CD4-positive, alpha-beta T cell treated with Interleukin-15 for 4 hours (primary cell): ENCODE results near the gene COL6A5.

Source experiments
- DNase-seq: peaks from one replicate; pipeline ENCODE4 v3.0.0-alpha.2; 2020; ENCODE audit warnings: low spot score

The COL6A5 gene

GRCh38 chr3:130516645-130517512 lies 171.4 kb downstream of the COL6A5 start, which contains the start of gene COL6A6:
TSS of gene COL6A6 (plus strand) at chr3:130517177. CDS start at chr3:130560365, 43,188 bp downstream.
- no peak for DNase-seq

GRCh38 chr3:130517602-130518001 lies 172.1 kb downstream of the COL6A5 start:
- DNase-seq, result no peak

- DNase-seq, result no peak
Measured at GRCh38 chr3:130519754-130520153, 174.3 kb downstream of the COL6A5 start.

- no peak for DNase-seq
Measured at GRCh38 chr3:130522399-130522798, 176.9 kb downstream of the COL6A5 start.

- DNase-seq, result no peak
Measured at GRCh38 chr3:130527426-130527825, 182.0 kb downstream of the COL6A5 start.

GRCh38 chr3:130528120-130528519 lies 182.6 kb downstream of the COL6A5 start:
- DNase-seq, result no peak

GRCh38 chr3:130529486-130530215 lies 184.2 kb downstream of the COL6A5 start:
- no peak for DNase-seq

- no peak for DNase-seq
Measured at GRCh38 chr3:130533247-130533646, 187.8 kb downstream of the COL6A5 start.
